Measurements from ENCODE around the gene SPSB3.
A peak's percentile ranks its signal among the peaks of the same experiment; 100 is the strongest.

GRCh38 chr16:1766231-1766630 is 16.1 kb downstream of the SPSB3 start:
- TF ChIP-seq CTCF (IDR thresholded peaks at IDR 0.05 in 8 of 11, conservative IDR thresholded peaks at IDR 0.05 in 3 of 11), result no peak
- TF ChIP-seq POLR2A (IDR thresholded peaks at IDR 0.05), result no peak
- TF ChIP-seq POLR2AphosphoS5 (IDR thresholded peaks at IDR 0.05), result peak in 1 of 3 donors; percentile 47
